KOPT-K1 (cell line): ENCODE data around the gene KCTD15.

ENCODE experiments used
- H3K27ac ChIP-seq: fragments of 200-600 bp; sonication (generic); 2 replicates; pipeline ENCODE4 v1.5.1; 2016; ENCODE audit warnings: antibody characterized with exemption, mild to moderate bottlenecking, low read depth, low read length; ENCODE audit not compliant: poor library complexity, severe bottlenecking
- H3K36me3 ChIP-seq: fragments of 200-600 bp; sonication (generic); 2 replicates; pipeline ENCODE4 v1.5.1; 2017; ENCODE audit warnings: antibody characterized with exemption, mild to moderate bottlenecking, low read length, moderate library complexity; ENCODE audit not compliant: insufficient read depth
- H3K9me3 ChIP-seq: fragments of 200-600 bp; sonication (generic); 2 replicates; pipeline ENCODE4 v1.5.1; 2017; ENCODE audit warnings: antibody characterized with exemption, low read length, mild to moderate bottlenecking; ENCODE audit not compliant: insufficient read depth, poor library complexity, severe bottlenecking

The KCTD15 gene, protein sequence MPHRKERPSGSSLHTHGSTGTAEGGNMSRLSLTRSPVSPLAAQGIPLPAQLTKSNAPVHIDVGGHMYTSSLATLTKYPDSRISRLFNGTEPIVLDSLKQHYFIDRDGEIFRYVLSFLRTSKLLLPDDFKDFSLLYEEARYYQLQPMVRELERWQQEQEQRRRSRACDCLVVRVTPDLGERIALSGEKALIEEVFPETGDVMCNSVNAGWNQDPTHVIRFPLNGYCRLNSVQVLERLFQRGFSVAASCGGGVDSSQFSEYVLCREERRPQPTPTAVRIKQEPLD

DNA sequence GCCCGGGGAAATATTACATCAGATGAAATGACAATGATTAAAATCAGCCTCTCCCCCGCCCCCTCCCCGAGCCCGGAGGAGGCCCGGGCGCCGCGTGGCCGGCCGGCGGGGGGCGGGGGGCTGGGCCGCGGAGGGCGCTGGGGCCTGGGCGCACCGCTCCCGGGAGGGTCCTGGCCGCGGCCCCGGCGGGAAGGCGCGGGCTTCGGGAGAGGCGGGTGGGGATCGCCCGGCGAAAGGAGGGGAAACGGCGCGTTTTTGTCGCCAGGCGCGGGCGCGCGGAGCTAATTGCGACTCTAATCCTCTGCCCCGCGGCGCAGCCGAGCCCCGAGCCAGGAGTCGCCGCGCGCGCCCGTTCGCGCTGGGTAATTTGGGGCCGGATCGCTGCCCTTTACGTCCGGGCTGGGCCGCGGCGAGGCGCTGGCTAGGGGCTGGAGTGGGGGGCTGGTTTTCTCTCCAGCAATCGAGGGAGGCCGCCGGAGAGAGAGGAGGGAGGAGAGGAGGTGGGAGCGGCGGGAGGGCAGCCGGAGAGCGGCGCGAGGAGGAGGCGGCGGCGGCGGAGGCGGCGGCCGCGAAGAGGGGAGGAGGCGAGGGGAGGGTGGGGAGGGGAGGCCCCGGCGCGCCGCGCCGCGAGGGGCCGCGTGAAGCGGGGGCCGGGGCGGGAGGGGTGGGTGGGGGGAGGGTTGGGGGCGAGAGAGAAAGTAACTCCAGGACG, at the start of gene KCTD15:
Gene KCTD15 (plus strand): TSS at position 707 of the 712 bp plus-strand sequence. CDS start 3,585 bp downstream, outside the sequence.
- Histone ChIP-seq H3K27ac (no peak within 1 kb of the TSS), H3K36me3 (no peaks in the 10 kb centered on the region), H3K9me3 (no peaks in the 10 kb centered on the region)

DNA sequence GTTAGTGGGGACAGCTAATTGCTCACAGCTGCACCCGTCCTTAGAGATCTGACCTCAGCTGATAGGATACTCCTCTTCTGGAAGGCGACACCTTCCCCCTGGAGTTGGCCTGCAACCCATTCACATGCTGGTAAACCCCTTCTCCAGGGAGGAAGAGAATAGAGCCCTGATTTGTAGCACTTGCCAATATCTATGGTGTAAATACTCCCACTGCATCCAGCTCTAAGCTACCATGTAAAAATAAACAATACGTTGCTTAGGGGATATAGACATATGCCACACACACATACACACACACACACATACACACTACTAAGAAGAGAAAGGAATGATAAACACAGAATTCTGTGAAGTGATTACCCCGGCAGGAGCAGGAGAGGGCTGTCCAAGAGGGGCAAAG, 49.4 kb upstream of the KCTD15 start:
- Histone ChIP-seq H3K9me3 (no peaks in the 10 kb centered on the region), H3K36me3 (no peaks in the 10 kb centered on the region), H3K27ac (no peak overlapping the region)

DNA sequence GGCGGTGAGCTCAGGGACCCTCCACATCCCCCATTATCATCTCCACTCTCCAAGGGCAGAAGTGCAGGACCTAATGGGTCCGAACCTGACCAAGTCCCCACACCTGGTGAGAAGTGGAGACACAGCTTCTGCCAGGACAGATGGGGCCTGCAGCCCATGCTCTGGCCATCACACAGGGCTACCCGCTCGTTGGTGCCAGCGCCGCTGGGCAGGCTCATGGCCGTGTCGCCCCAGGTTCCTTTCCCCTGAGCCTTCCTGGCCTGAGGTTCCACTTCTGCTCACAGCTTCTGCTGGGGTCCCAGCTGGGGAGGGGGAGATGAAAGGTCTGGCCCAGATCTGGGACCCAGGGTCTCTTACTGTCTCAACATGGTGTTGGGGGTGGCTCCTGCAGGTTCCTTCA, 48.4 kb upstream of the KCTD15 start:
- no peak overlapping the region for H3K27ac ChIP-seq
- no peaks in the 10 kb centered on the region for H3K36me3 ChIP-seq
- no peaks in the 10 kb centered on the region for H3K9me3 ChIP-seq

DNA sequence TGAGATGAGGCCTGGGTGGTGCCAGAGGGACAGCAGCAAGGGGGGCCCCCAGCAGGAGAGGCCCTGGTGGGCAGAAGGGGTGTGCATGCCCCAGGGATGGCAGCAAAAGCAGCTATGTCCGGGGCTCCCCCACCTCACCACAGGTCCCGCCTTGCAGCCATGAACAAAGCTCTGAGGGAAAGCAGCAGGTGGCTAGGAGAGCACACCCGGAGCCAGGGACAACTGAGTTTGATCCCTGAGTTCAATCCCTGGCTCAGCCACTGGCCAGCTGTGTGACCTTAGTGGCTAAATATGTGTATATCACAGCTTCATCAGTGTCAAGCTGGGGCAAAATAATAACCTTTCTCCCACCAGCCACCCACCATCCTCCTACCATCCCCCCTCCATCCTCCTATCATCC, 47.7 kb upstream of the KCTD15 start:
- no peaks in the 10 kb centered on the region for H3K9me3 ChIP-seq
- H3K36me3 ChIP-seq: no peaks in the 10 kb centered on the region

DNA sequence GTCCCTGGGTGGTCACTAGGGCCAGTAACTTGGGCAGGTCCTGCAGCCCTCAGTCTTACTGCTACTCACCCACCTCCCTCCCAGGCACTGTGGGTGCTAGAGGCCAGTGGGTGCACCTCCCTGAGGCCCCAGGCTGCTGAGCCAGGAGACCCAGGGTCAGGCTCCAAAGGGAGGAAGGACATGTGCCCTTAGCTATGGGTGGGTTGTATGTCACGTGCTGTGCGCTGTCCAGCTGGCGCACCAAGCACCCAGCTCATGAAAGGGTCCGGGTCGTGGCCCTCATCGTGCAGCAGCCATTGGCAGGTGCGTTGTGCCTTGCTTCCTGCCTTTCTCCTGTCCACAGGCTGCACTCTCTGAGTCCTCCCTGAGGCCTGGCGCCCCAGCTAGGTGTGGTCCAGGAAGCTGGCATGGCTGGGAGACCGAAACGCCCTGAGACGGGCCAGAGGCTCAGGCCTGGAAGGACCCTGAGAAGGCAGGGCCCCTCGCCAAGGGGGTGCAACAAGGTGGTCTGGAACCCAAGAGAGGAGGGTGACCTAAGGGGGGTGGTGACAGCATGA, 47.0 kb upstream of the KCTD15 start:
- H3K27ac ChIP-seq: no peak overlapping the region
- no peaks in the 10 kb centered on the region for H3K36me3 ChIP-seq
- H3K9me3 ChIP-seq: no peaks in the 10 kb centered on the region

More for the DNA sequence above, 47.7 kb upstream of the KCTD15 start:
- no peak overlapping the region for H3K27ac ChIP-seq

DNA sequence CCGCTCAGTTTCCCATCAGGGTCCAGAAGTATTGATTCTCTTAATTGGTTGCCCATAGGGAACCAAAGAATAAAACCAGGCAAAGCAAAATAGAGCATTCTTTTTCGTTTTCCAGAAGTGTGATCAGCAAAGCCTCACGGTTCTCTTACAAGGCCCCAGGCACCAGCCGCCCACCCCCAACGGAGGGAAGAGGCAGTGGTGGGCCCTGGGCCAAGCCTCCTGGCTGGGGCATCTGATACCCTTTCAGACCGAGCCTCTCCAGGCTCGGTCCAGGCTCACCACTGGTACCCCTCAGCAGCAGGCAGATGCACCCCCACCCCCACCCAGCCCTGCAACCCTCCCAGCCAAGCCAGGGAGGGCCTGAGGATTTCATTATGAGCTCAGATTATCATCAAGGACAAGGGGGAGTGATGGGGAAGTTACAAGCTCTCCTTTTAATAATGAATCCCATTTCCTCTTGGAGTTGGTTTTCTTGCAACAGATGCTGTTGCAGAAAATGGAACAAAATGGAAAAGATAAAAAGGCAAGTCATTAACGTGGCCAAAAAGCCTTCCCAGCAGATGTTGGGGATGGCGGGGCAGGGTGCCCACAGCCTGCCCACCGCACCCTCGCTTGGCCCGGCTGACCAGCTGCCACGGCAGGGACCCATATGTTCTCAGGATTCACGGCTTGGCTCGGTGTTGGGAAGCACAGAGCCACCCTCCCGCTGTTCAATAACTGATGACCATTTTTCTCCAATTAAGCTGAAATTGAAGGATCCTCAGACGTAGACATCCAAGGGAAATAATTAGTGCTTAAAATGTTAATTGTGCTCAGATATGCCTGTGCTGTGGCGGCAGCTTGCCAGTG, 45.9 kb upstream of the KCTD15 start:
- no peak overlapping the region for H3K27ac ChIP-seq
- no peaks in the 10 kb centered on the region for H3K9me3 ChIP-seq
- no peaks in the 10 kb centered on the region for H3K36me3 ChIP-seq

DNA sequence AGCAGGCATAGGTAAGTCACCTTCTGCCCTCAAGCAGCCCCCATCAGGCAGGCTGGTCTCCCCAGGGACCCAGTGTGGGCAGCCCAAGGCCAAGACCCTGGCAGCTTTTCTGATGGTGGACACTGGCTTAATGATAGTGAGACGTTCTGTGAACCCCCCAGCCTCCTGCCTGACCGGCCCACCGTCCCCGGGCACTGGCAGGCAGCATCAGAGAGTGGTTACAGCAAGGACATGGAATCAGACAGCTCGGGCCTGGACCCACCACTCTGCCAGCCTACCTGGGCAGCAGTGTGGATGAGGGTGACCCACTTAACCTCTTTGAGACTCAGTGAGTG, 45.3 kb upstream of the KCTD15 start:
- no peaks in the 10 kb centered on the region for H3K9me3 ChIP-seq
- H3K27ac ChIP-seq: no peak overlapping the region
- no peaks in the 10 kb centered on the region for H3K36me3 ChIP-seq

DNA sequence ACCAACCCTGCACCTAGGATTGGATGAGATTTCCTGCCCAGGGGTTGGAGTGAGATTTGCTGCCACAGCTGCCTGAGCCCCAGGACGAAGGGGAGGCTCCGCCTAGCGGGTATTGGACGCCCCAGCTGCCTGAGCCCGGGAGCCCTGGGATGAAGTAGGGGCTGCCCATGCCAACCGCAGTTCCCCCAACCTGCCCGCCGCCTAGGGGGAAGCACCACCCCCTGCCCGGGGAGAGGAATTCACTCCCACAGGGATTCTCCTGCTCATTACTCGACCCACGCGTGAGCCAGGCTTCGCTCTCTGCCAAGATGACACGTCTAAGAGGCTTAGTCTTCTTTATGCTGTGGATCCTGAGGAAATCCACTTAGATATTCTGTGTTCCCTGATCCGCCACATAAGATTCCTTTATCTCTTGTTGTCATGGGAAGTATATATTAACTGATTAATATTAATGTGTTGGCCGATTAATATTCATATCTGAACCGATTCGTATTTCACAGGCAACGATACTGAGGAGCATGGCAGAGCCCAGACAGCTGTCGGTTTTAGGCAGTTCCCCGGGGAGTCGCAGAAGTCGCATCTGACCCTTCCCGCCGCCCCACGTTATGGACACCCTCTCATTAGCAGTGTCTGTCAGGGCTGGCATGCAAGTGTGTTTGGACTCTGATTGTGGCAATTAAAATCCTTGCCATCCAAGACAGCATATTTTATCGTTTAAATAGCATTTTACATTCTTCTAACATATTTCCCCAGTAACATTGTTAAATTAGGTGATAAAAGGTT, 44.5 kb upstream of the KCTD15 start:
- Histone ChIP-seq H3K27ac (no peak overlapping the region), H3K9me3 (no peaks in the 10 kb centered on the region), H3K36me3 (no peaks in the 10 kb centered on the region)

DNA sequence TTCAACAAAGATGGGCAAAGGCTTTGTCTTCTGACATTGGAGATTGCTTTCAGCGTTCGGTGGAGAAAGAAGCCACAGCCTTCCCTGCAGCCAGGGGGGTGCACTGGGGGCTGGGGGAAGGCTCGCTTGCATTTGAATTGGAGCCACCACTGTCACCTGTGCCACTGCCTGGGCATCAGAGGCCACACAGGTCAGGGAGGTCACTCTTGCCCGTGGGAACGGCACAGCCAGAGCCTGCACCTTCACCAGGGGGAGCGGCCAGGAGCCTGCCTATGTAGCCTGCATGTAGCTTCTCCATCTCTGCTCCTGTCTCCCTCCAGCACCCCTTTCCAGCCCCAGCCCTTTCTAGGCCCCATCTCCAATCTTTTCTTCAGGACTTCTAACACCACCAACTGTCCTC, 43.7 kb upstream of the KCTD15 start:
- H3K27ac ChIP-seq: no peak overlapping the region
- no peaks in the 10 kb centered on the region for H3K9me3 ChIP-seq
- H3K36me3 ChIP-seq: no peaks in the 10 kb centered on the region

DNA sequence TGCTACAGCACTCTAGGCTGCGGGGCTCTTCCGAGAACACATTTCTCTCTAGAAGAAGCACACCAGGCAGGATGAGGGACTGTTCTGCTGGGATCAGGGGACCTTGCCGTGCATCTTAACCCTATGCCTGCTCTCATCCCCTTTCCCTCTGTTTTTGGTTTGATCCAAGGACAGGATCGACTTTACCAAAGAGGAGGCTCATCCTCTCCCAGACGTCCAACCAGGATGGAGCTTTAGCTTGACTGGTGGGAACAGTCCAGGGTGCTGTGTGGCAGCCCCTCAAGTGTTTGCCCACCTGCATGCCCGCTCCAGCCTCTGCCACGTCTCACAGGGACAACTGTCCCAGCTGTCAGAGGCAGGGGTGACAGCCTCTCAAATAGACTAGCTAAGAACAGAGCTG, 42.3 kb upstream of the KCTD15 start:
- Histone ChIP-seq H3K36me3 (no peaks in the 10 kb centered on the region), H3K27ac (no peak overlapping the region), H3K9me3 (no peaks in the 10 kb centered on the region)

DNA sequence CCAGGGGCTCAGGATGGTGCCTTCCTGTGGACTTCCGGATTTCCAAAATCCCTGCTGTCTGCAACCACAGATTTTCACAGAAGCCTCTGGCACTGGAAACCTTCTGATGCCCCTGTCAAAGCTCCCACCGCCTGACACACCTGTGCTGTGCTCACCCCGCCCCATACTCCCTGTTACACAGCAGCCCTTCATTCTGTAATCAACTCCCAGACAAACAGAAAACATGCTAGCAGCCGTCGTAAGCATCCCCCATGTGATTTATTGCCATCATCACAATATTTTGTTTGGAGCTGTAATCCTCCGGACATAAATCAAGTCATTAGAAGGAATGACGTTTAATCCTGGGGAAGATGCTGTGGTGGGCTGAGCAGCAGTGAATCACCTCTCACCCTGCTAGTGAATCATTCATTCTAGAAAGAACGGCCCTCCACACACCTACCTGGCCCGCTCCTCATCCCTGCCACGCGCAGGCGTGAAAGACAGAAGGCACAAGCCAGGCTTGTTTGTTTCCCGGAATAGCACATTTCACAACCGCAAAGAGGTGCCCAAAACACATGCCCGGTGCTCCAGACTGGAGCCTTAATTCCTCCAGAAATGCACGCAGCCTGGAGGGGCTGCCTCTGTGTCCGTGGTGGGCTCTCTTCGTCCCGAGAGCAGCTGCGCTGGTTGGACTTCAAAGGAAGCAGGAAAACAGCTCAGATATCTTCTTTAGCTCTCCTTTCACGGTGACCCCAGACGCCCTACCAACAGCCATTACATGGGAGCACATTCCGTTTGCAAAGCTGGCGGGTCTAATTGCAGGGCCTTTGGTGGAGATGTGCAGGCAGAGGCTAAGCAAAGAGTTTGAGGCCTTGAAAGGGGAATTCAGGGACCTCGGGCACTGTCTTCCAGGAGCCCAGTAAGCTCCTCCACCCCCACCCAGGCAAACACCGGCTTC, 41.3 kb upstream of the KCTD15 start:
- H3K36me3 ChIP-seq: no peaks in the 10 kb centered on the region
- no peak overlapping the region for H3K27ac ChIP-seq

DNA sequence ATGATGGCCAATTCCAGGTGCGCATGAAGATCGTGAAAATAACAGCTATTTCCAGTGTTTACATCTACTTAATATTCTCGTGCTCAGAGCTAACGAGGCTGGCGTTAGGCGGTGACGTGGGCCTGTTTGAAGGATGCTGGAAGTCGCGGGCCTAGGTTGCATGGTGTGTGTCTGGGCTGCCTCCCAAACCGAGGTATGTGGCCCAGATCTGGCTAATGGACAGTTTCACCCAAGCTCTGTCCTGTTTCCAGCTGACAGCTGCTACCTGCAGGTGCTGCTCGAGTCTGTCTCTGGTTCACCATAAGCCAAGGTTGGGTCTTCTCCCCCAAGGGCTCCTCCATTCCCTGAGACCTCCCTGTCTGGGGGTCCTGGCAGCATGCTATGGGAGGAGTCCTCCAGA, 40.5 kb upstream of the KCTD15 start:
- Histone ChIP-seq H3K27ac (no peak overlapping the region), H3K36me3 (no peaks in the 10 kb centered on the region), H3K9me3 (no peaks in the 10 kb centered on the region)

More for the DNA sequence above, 41.3 kb upstream of the KCTD15 start:
- H3K9me3 ChIP-seq: no peaks in the 10 kb centered on the region

DNA sequence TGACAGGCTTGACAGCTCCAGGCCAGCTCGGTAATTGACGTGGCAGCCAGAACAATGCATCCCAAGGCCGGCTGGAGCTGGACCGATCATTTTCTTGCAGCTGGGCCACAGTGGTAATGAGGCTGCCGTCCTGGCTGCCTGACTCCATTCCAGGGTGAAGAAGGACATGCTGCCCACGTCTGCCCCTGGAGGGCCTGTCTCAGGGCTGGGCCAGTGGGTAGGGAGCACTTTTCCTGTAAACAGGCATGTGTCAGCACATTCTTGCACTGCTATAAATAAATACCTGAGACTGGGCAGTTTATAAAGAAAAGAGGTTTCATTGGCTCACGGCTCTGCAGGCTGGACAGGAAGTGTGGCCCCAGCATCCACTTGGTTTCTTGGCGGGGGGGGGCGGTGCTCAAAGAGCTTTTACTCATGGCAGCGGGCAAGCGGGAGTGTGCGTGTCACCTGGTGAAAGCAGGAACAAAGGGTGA, 38.1 kb upstream of the KCTD15 start:
- H3K27ac ChIP-seq: no peak overlapping the region
- no peaks in the 10 kb centered on the region for H3K9me3 ChIP-seq
- H3K36me3 ChIP-seq: no peaks in the 10 kb centered on the region

DNA sequence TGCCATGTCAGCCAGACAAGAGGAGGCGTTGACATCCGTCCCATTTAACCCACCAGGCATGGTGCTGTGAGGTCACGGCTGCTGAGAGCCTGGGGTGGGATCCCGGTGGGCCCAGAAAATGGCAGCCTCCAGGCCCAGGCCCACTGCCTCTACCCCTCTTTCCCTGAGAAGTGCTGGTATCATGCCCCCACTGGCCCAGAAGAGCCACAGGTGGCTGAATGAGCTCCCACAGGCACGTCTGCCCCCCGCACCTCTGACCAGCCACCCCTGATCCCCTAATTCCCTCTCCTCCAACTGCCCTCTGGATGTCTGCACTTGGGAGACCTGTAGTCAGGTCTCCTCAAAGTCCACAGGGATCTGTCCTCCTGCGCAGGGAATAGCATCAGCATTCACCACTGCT, 37.3 kb upstream of the KCTD15 start:
- Histone ChIP-seq H3K27ac (no peak overlapping the region), H3K9me3 (no peaks in the 10 kb centered on the region), H3K36me3 (no peaks in the 10 kb centered on the region)
